ENCODE data around the gene TBCB.
"Not testable (repeated sequence)": the region's sequence is repeated elsewhere in the genome, so short reads cannot be mapped to it uniquely, and the experiment has no call there.

TBCB gene
- total RNA-seq: 49.0 to 89.8 reads per million in 2 donors

- peak; percentile 95 for DNase-seq
Measured at GRCh38 chr19:36115453-36116343, at the start of gene TBCB. TSS of gene TBCB (plus strand) at chr19:36115468. CDS start at chr19:36115561, 93 bp downstream.

- DNase-seq: no peak
Measured at GRCh38 chr19:36067681-36068080, 47.6 kb upstream of the TBCB start.

DNA sequence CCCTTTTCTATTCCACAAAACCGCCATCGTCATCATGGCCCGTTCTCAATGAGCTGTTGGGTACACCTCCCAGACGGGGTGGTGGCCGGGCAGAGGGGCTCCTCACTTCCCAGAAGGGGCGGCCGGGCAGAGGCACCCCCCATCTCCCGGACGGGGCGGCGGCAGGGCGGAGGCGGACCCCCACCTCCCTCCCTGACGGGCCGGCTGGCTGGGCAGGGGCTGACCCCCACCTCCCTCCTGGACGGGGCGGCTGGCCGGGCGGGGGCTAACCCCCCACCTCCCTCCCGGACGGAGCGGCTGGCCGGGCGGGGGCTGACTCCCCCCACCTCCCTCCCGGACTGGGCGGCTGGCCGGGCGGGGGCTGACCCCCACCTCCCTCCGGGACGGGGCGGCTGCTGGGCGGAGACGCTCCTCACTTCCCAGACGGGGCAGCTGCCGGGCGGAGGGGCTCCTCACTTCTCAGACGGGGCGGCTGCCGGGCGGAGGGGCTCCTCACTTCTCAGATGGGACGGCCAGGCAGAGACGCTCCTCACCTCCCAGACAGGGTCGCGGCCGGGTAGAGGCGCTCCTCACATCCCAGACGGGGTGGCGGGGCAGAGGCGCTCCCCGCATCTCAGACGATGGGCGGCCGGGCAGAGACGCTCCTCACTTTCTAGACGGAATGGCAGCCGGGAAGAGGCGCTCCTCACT is 46.3 kb upstream of the TBCB start:
- DNase-seq: not testable (repeated sequence)

- no peak for DNase-seq
Measured at GRCh38 chr19:36072081-36072480, 43.2 kb upstream of the TBCB start.

- DNase-seq: no peak
Measured at GRCh38 chr19:36073121-36073876, 42.0 kb upstream of the TBCB start.

GRCh38 chr19:36079389-36079945 is 35.8 kb upstream of the TBCB start:
- DNase-seq: no peak

DNA sequence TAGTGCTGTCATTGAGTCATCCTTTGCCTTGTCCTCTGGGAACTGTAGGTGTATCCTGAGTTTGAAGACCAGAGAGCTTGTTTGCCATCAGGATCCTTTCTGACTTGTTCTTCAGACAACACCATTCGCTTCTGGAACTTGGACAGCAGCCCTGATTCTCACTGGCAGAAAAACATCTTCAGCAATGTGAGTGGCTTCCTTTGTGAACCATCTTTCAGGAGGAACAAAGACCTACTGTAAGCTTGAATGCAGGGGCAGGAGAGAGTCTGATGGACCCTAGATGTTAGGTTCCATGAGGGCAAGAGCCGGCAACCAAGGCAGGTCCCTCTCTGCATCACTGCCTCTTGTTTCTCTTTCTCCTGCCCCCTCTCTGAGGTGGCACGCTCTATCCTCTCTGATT is 33.9 kb upstream of the TBCB start:
- DNase-seq: no peak

DNA sequence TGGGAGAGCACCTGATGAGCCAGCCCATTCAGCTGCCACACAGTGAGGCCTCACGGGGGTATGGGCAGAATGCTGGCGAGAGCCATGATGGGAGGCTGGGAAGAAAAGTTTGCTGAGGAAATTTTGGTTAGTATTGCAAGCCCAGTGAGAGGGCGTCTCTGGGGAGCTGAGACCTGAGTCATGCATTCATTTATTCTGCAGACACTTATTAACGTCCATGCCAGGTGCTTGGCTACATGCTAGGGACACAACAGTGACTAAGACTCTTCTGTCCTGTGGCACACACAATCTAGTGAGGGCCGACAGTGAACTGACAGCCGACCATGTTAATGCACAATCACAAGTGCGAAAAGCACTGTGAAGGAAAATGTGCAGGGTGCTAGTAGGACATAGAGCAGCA is 33.4 kb upstream of the TBCB start:
- no peak for DNase-seq

- no peak for DNase-seq
Measured at GRCh38 chr19:36082916-36083315, 32.4 kb upstream of the TBCB start.

- DNase-seq: no peak
Measured at GRCh38 chr19:36084231-36085009, 30.8 kb upstream of the TBCB start.

GRCh38 chr19:36086326-36086725 is 28.9 kb upstream of the TBCB start:
- no peak for DNase-seq

- DNase-seq: no peak
Measured at GRCh38 chr19:36089847-36090246, 25.4 kb upstream of the TBCB start.

DNA sequence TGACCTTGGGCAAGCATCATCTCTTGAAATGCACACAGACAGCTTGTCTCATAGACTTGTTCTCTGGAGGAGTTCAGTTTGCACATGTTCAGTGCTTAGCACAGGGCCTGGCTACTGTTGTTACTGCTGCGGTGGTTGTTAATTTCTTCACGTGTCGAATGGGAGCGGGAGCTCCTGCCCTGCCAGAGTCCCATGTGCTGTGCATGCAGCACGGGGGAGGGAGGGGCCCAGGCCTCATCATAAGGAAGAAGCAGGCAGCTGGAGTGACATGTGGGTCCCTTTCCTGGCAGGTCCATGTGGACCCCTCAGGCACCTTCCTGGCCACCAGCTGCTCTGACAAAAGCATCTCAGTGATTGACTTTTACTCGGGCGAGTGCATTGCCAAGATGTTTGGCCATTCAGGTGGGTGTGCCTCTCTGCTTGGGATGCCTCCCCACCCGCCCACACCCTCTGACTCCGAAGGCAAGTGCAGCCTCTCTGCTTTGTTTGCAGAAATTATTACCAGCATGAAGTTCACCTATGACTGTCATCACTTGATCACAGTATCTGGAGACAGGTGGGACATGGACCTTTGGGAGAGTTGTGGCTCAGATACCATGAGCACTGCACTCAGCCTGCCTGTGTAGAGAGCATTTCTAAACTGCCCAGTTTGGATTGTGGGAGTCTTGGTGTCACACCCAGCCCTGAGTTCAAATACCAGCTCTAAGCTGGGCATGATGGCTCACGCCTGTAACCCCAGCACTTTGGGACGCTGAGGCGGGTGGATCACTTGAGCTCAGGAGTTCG is 24.2 kb upstream of the TBCB start:
- DNase-seq: no peak

- DNase-seq: no peak
Measured at GRCh38 chr19:36092566-36092965, 22.7 kb upstream of the TBCB start.

- DNase-seq: no peak
Measured at GRCh38 chr19:36093146-36093662, 22.1 kb upstream of the TBCB start.

DNA sequence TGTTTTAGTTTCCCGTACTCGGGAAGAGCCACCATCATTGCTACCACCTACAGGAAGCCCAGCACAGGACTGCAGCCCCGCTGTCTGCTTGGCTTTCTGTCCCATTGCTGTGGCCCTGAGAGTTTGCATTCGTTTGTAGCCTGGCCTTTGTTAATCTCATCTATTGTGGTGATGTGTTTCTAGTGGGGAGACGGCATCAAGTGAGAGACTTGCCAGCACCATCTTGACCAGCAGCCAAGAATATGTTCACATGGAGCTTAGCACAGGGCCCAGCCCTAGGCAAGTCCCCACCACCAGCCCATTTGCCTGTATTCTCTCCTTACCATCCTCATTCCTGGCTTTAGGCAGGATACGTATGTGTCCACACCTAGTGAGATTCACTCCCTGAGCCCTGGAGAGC is 21.6 kb upstream of the TBCB start:
- no peak for DNase-seq

DNA sequence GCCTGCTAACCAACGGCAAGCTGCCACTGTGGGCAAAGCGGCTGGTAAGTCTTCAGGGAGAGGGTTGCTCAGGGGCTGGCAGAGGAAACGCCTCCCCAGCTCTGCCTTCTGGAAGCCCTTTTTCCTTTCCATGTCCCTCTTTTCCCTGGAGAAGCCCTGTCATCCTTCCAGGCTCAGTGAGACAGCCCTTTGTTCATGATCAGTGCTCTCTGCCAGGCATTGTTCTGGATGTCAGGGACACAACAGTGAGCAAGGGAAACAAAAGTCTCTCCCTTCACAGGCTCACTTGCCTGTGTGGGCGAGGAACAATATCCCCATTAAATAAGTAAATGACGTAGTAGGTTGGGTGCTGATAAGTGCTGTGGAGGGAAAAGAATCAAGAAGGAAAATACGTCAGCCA is 18.2 kb upstream of the TBCB start:
- no peak for DNase-seq

DNA sequence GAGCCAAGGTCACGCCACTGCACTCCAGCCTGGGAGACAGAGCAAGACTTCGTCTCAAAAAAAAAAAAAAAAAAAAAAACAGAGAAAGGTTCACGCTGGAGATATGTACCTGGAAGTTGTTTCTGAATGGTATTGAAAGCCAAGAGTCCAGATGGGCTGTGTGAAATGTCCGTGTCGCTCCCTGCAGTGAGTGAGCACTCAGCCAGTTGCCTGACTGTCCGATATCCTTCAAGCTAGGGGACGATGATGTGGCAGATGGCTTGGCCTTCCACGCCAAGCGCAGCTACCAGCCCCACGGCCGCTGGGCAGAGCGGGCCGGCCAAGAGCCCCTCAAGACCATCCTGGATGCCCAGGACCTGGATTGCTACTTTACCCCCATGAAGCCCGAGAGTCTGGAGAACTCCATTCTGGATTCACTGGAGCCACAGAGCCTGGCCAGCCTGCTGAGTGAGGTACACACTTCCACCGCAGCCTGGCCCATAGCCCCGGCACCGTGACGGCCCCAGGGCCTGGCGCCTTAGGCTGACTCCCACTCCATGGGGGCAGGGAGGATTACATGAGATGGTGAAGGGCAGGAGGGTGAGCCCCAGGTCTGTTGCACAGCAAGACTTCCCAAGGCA is 16.0 kb upstream of the TBCB start:
- DNase-seq: no peak

GRCh38 chr19:36100476-36100875 is 14.8 kb upstream of the TBCB start:
- no peak for DNase-seq

DNA sequence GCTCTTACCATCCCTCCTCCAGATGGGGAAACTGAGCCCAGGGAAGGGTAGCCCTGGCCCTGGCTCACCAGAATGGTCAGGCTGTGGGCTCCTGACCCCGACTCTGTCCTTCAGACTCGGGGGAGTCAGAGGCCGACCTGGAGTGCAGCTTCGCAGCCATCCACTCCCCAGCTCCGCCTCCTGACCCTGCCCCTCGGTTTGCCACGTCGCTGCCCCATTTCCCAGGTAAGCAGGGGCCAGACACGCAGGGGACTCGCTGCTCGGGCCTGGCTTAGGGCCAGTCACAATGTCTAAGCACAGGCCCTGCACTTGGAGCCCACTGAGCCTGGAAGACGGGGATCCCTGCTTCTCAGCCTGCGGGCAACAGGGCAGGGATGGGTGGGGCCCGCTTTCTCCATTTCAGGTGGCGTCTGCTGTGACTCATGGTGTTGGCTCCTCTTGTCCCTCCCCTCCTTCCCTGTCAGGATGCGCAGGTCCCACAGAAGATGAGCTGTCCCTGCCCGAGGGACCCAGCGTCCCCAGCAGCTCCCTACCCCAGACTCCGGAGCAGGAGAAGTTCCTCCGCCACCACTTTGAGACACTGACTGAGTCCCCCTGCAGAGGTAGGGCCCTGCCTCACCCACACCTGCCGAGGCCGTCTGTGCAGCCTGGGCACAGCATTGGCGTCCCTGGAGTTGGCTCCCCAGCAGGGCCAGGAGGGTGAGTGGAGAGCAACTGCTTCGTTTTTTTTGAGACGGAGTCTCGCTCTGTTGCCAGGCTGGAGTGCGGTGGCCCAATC is 13.5 kb upstream of the TBCB start:
- no peak for DNase-seq

Measured in T-helper 9 cell (primary cell).